ENCODE results near the gene CA9.

Gene CA9

GRCh38 chr9:35697486-35697885 is 23.8 kb downstream of the CA9 start:
- H3K79me2 ChIP-seq (ENCODE audit: insufficient read depth, low read length) = no peaks in the 10 kb centered on the region
- H3K9me2 ChIP-seq (replicated peaks; ENCODE audit: insufficient read depth, low read length) = no peaks in the 10 kb centered on the region
- H3K36me3 ChIP-seq (ENCODE audit: low read length) = peaks cover 20% of the 10 kb centered on the region; the same call in 1 of the 2 replicates
- H3K4me3 ChIP-seq (ENCODE audit: insufficient read depth, low read length, poor library complexity, severe bottlenecking) = no peak overlapping the region
- no peak overlapping the region for H3K9ac ChIP-seq (ENCODE audit: low read length)
- no peak overlapping the region for H2AFZ ChIP-seq (ENCODE audit: low read depth, low read length, severe bottlenecking)
- no peak overlapping the region for H3K27ac ChIP-seq (ENCODE audit: low read depth, low read length)
- no peaks in the 10 kb centered on the region for H3F3A ChIP-seq (ENCODE audit: insufficient read depth)
- H3K27me3 ChIP-seq (ENCODE audit: low read length) = no peaks in the 10 kb centered on the region
- TF ChIP-seq, protein P1, sequence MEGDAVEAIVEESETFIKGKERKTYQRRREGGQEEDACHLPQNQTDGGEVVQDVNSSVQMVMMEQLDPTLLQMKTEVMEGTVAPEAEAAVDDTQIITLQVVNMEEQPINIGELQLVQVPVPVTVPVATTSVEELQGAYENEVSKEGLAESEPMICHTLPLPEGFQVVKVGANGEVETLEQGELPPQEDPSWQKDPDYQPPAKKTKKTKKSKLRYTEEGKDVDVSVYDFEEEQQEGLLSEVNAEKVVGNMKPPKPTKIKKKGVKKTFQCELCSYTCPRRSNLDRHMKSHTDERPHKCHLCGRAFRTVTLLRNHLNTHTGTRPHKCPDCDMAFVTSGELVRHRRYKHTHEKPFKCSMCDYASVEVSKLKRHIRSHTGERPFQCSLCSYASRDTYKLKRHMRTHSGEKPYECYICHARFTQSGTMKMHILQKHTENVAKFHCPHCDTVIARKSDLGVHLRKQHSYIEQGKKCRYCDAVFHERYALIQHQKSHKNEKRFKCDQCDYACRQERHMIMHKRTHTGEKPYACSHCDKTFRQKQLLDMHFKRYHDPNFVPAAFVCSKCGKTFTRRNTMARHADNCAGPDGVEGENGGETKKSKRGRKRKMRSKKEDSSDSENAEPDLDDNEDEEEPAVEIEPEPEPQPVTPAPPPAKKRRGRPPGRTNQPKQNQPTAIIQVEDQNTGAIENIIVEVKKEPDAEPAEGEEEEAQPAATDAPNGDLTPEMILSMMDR (IDR thresholded peaks at IDR 0.05; ENCODE audit: insufficient read depth, low read length, poor library complexity, severe bottlenecking) = no peak
- H4K20me1 ChIP-seq (ENCODE audit: low read depth, low read length) = no peaks in the 10 kb centered on the region
- H3K4me2 ChIP-seq (ENCODE audit: low read depth, low read length, poor library complexity, severe bottlenecking) = no peak overlapping the region
- H3K9me3 ChIP-seq (ENCODE audit: insufficient read depth, low read length) = no peaks in the 10 kb centered on the region

GRCh38 chr9:35698231-35698630 is 24.5 kb downstream of the CA9 start:
- Histone ChIP-seq H3K9me2 (replicated peaks; ENCODE audit: insufficient read depth, low read length) (no peaks in the 10 kb centered on the region), H3K27me3 (ENCODE audit: low read length) (no peaks in the 10 kb centered on the region), H4K20me1 (ENCODE audit: low read depth, low read length) (no peaks in the 10 kb centered on the region), H3K27ac (ENCODE audit: low read depth, low read length) (no peak overlapping the region), H3K4me2 (ENCODE audit: low read depth, low read length, poor library complexity, severe bottlenecking) (no peak overlapping the region), H3K79me2 (ENCODE audit: insufficient read depth, low read length) (no peaks in the 10 kb centered on the region), H3K9me3 (ENCODE audit: insufficient read depth, low read length) (no peaks in the 10 kb centered on the region), H3F3A (ENCODE audit: insufficient read depth) (no peaks in the 10 kb centered on the region), H3K9ac (ENCODE audit: low read length) (no peak overlapping the region), H3K4me3 (ENCODE audit: insufficient read depth, low read length, poor library complexity, severe bottlenecking) (no peak overlapping the region), H3K36me3 (ENCODE audit: low read length) (peaks cover 20% of the 10 kb centered on the region; the same call in 1 of the 2 replicates), H2AFZ (ENCODE audit: low read depth, low read length, severe bottlenecking) (no peak overlapping the region)
- TF ChIP-seq, protein P1 (IDR thresholded peaks at IDR 0.05; ENCODE audit: insufficient read depth, low read length, poor library complexity, severe bottlenecking) = no peak
- TF ChIP-seq EZH2phosphoT487 (conservative IDR thresholded peaks at IDR 0.05; ENCODE audit: low read length) = no peak

DNA sequence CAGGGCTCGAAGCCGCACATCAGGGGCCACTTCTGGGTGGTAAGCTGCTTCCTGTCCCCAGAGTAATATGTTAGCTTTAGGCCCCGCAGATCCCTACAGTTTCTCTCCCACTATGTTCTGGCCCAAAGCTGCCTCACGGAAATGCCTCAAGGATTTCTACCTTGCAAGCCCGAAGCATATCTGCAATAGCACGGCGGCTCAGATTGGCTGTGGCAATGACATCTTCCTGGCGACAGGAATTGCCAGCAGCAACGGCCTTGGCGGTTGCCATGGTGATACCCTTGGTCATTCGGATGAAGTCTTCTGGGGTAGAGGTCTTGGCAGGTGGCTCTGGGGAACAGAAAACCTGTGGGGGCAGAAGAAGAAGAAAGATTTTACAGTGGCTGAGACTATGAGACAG is 26.3 kb downstream of the CA9 start:
- H3K36me3 ChIP-seq (ENCODE audit: low read length) = peaks cover 20% of the 10 kb centered on the region; the same call in 1 of the 2 replicates
- H3K79me2 ChIP-seq (ENCODE audit: insufficient read depth, low read length) = no peaks in the 10 kb centered on the region
- H4K20me1 ChIP-seq (ENCODE audit: low read depth, low read length) = no peaks in the 10 kb centered on the region
- H2AFZ ChIP-seq (ENCODE audit: low read depth, low read length, severe bottlenecking) = no peak overlapping the region
- no peaks in the 10 kb centered on the region for H3K27me3 ChIP-seq (ENCODE audit: low read length)
- H3F3A ChIP-seq (ENCODE audit: insufficient read depth) = no peaks in the 10 kb centered on the region
- H3K9ac ChIP-seq (ENCODE audit: low read length) = no peak overlapping the region
- no peak overlapping the region for H3K4me2 ChIP-seq (ENCODE audit: low read depth, low read length, poor library complexity, severe bottlenecking)
- no peaks in the 10 kb centered on the region for H3K9me2 ChIP-seq (replicated peaks; ENCODE audit: insufficient read depth, low read length)
- no peaks in the 10 kb centered on the region for H3K9me3 ChIP-seq (ENCODE audit: insufficient read depth, low read length)
- no peak for TF ChIP-seq EZH2phosphoT487 (conservative IDR thresholded peaks at IDR 0.05; ENCODE audit: low read length)
- TF ChIP-seq, protein P1 (IDR thresholded peaks at IDR 0.05; ENCODE audit: insufficient read depth, low read length, poor library complexity, severe bottlenecking) = no peak
- no peak overlapping the region for H3K4me3 ChIP-seq (ENCODE audit: insufficient read depth, low read length, poor library complexity, severe bottlenecking)
- H3K27ac ChIP-seq (ENCODE audit: low read depth, low read length) = no peak overlapping the region

All from SU-DHL-6 (cell line).